ENCODE data around the gene EHMT2. TPM values are rescaled to one million over a fixed set of nuclear protein-coding genes. Genes with fewer than 3 reads are reported as not detected.

EHMT2 gene
- total and polyA plus RNA-seq, 2 donors (not counting 3 experiments of a cell fraction or from before 2014, with no cell fraction given), result 53.3 to 54.3 TPM

- intact Hi-C loops (cut with micrococcal nuclease) (no loop called here), dilution Hi-C loops (cut with MboI; ENCODE audit: extremely low pct_ligation_motif_present, low sequenced_read_pairs) (no loop called here)
- FAIRE-seq (no peak), DNase-seq (ENCODE audit: low read depth, low spot score) (no peak)
- Histone ChIP-seq H3K79me2 (ENCODE audit: control insufficient read depth, insufficient read depth, low read length) (no peaks in the 10 kb centered on the region), H3K4me2 (ENCODE audit: insufficient read depth, low read length) (no peak overlapping the region), H3K27me3 (ENCODE audit: control insufficient read depth in 2 of 2, insufficient read depth in 2 of 2, low read length in 2 of 2) (no peaks in the 10 kb centered on the region), H2AFZ (ENCODE audit: low read depth, low read length) (no peak overlapping the region), H3K36me3 (ENCODE audit: control insufficient read depth in 2 of 2, extremely low read depth in 1 of 2, insufficient read depth in 2 of 2, low read length in 2 of 2) (no peaks in the 10 kb centered on the region), H3K4me1 (ENCODE audit: control insufficient read depth, extremely low read depth, insufficient read depth, low read length) (no peaks in the 10 kb centered on the region), H3K9me3 (replicated peaks; ENCODE audit: control insufficient read depth, insufficient read depth, low read length) (no peaks in the 10 kb centered on the region), H3K4me3 (replicated peaks in 1 of 3; ENCODE audit: insufficient read depth in 1 of 3, low read depth in 1 of 3, low read length in 3 of 3) (no peak overlapping the region), H3K9ac (replicated peaks; ENCODE audit: extremely low read depth, insufficient read depth, low read length) (no peak overlapping the region), H4K20me1 (replicated peaks; ENCODE audit: control insufficient read depth, extremely low read depth, insufficient read depth, low read length) (no peaks in the 10 kb centered on the region), H3K27ac (ENCODE audit: insufficient read depth, low read depth, low read length) (no peak overlapping the region), H3K9me1 (replicated peaks; ENCODE audit: control insufficient read depth, extremely low read depth, insufficient read depth, low read length) (no peaks in the 10 kb centered on the region)
- ChIA-PET CTCF (interaction anchor here (1.1 kb wide), 1 partner anchor 17 kb away, joined by 3 read pairs; no protein-coding TSS in a partner anchor), POLR2A (no interaction called here)
- no peak for TF ChIP-seq FOS (IDR thresholded peaks at IDR 0.05; ENCODE audit: borderline replicate concordance, insufficient read depth, low read length)
- TF ChIP-seq MYC (IDR thresholded peaks at IDR 0.05; ENCODE audit: low read depth, low read length), result no peak
- no peak for TF ChIP-seq POLR2AphosphoS5 (IDR thresholded peaks at IDR 0.05; ENCODE audit: insufficient read depth, low read depth, low read length)
- no peak for TF ChIP-seq JUN (IDR thresholded peaks at IDR 0.05; ENCODE audit: borderline replicate concordance, insufficient read depth, insufficient read length, low read depth)
- TF ChIP-seq POLR2A (IDR thresholded peaks at IDR 0.05; ENCODE audit: low read depth, low read length), result no peak
- TF ChIP-seq MAX (IDR thresholded peaks at IDR 0.05; ENCODE audit: insufficient read depth, insufficient read length), result no peak
- no peak for TF ChIP-seq GATA2 (IDR thresholded peaks at IDR 0.05; ENCODE audit: insufficient read depth, insufficient read length, low read depth, low read length)
- TF ChIP-seq CTCF (IDR thresholded peaks at IDR 0.05; ENCODE audit: extremely low read depth in 1 of 2, insufficient read depth in 1 of 2, low read depth in 1 of 2, low read length in 2 of 2), result no peak
- BruUV-seq (replicated peaks), result no TSS peak
Measured at GRCh38 chr6:31935021-31935420, 37.5 kb upstream of the EHMT2 start.
